Suprapubic skin (tissue), 4 donors: ENCODE results near the gene POLR2I. TPM values are rescaled to one million over a fixed set of nuclear protein-coding genes. Genes with fewer than 3 reads are reported as not detected.
A peak's percentile ranks its signal among the peaks of the same experiment; 100 is the strongest.

Experiments used
- DNase-seq, 2 donors: peaks; one replicate each; pipeline ENCODE4 v3.0.0-alpha.2; 2019; ENCODE audit warnings: low spot score in 2 of 2
- H3K27ac ChIP-seq: fragments of 200-600 bp; sonication (generic); one replicate; pipeline ENCODE4 v1.5.1; 2019
- H3K27me3 ChIP-seq: fragments of 200-600 bp; sonication (generic); one replicate; pipeline ENCODE4 v1.5.1; 2019
- H3K36me3 ChIP-seq: fragments of 200-600 bp; sonication (generic); one replicate; pipeline ENCODE4 v1.5.1; 2019
- H3K4me1 ChIP-seq: fragments of 200-600 bp; sonication (generic); one replicate; pipeline ENCODE4 v1.5.1; 2019
- H3K4me3 ChIP-seq: fragments of 200-600 bp; sonication (generic); one replicate; pipeline ENCODE4 v1.5.1; 2019; ENCODE audit warnings: mild to moderate bottlenecking
- H3K9me3 ChIP-seq: fragments of 200-600 bp; sonication (generic); one replicate; pipeline ENCODE4 v1.5.1; 2019
- CTCF ChIP-seq, 2 donors: fragments of 200-600 bp in 1 of 2; fragments of 450-650 bp in 1 of 2; sonication (generic) in 1 of 2; IDR thresholded peaks; one replicate each; pipeline ENCODE4 v1.5.1; 2016 to 2019; ENCODE audit warnings: antibody characterized with exemption in 2 of 2, mild to moderate bottlenecking in 1 of 2, moderate library complexity in 1 of 2
- EP300 ChIP-seq: sonication (generic); formaldehyde crosslinking; IDR thresholded peaks from one replicate; pipeline ENCODE4 v1.6.1; 2017; ENCODE audit warnings: antibody characterized with exemption
- POLR2A ChIP-seq, 2 donors: fragments of 450-650 bp; IDR thresholded peaks; one replicate each; pipeline ENCODE4 v1.6.1; 2017; ENCODE audit warnings: antibody characterized with exemption in 2 of 2, mild to moderate bottlenecking in 2 of 2, moderate library complexity in 2 of 2
- POLR2AphosphoS5 ChIP-seq, 3 donors: sonication (generic); formaldehyde crosslinking; IDR thresholded peaks; one replicate each; pipeline ENCODE4 v1.6.1; 2017; ENCODE audit warnings: antibody characterized with exemption in 3 of 3
- WGBS: methylation state at CpG from one replicate; pipeline ENCODE4 v1.1.5; 2018; 5-methylcytosine and 5-hydroxymethylcytosine counted together
- total RNA-seq, 4 donors: library from RNA; depleted of rRNA; stranded (reverse); fragments of >200 nt; gene quantifications; one replicate each; pipeline ENCODE4 v1.1.0, GENCODE V29; 2016

The POLR2I gene
- total RNA-seq, 4 donors from 2014 or later = 21.8 to 57.5 (median 31.3) TPM

- TF ChIP-seq EP300 (no peak), POLR2A (IDR thresholded peaks at IDR 0.05) (no peak), CTCF (IDR thresholded peaks at IDR 0.05) (no peak), POLR2AphosphoS5 (IDR thresholded peaks at IDR 0.05) (no peak)
- no peak overlapping the region for H3K4me3 ChIP-seq
- DNase-seq = no peak
- WGBS = 94% methylated on average over 6 of the region's 6 CpGs
- H3K27ac ChIP-seq = no peak overlapping the region
- H3K36me3 ChIP-seq = peaks cover 75% of the 10 kb centered on the region
- H3K27me3 ChIP-seq = no peaks in the 10 kb centered on the region
- H3K9me3 ChIP-seq = no peaks in the 10 kb centered on the region
- peaks cover 11% of the 10 kb centered on the region for H3K4me1 ChIP-seq
These were observed 29.9 kb upstream of the POLR2I start for GRCh38 chr19:36144624-36145023.

GRCh38 chr19:36142496-36142895 is 27.8 kb upstream of the POLR2I start:
- no peak for TF ChIP-seq POLR2AphosphoS5 (IDR thresholded peaks at IDR 0.05)
- TF ChIP-seq CTCF (IDR thresholded peaks at IDR 0.05) = no peak
- H3K27me3 ChIP-seq = no peaks in the 10 kb centered on the region
- WGBS = 94% methylated on average over 9 of the region's 9 CpGs
- no peak for DNase-seq
- no peak overlapping the region for H3K4me3 ChIP-seq
- no peaks in the 10 kb centered on the region for H3K9me3 ChIP-seq
- H3K36me3 ChIP-seq = peaks cover 56% of the 10 kb centered on the region
- no peak overlapping the region for H3K27ac ChIP-seq
- H3K4me1 ChIP-seq = peaks cover 17% of the 10 kb centered on the region

- DNase-seq = no peak
- H3K27ac ChIP-seq = no peak overlapping the region
- H3K36me3 ChIP-seq = peaks cover 51% of the 10 kb centered on the region
- H3K4me3 ChIP-seq = no peak overlapping the region
- TF ChIP-seq POLR2AphosphoS5 (IDR thresholded peaks at IDR 0.05) (no peak), POLR2A (IDR thresholded peaks at IDR 0.05) (no peak), CTCF (IDR thresholded peaks at IDR 0.05) (no peak), EP300 (no peak)
- no peaks in the 10 kb centered on the region for H3K9me3 ChIP-seq
- 88% methylated on average over 12 of the region's 14 CpGs for WGBS
- H3K27me3 ChIP-seq = no peaks in the 10 kb centered on the region
- H3K4me1 ChIP-seq = peaks cover 21% of the 10 kb centered on the region
These were observed 27.4 kb upstream of the POLR2I start for GRCh38 chr19:36142046-36142445.

- peak overlapping the region; percentile 86 for H3K4me3 ChIP-seq
- WGBS = 26% methylated on average over 29 of the region's 42 CpGs
- H3K27me3 ChIP-seq = no peaks in the 10 kb centered on the region
- H3K36me3 ChIP-seq = peaks cover 43% of the 10 kb centered on the region
- peaks cover 29% of the 10 kb centered on the region for H3K4me1 ChIP-seq
- H3K27ac ChIP-seq = peak overlapping the region; percentile 97
- peak; percentile 94 for DNase-seq
- TF ChIP-seq POLR2AphosphoS5 (IDR thresholded peaks at IDR 0.05) (no peak), POLR2A (IDR thresholded peaks at IDR 0.05) (no peak), CTCF (IDR thresholded peaks at IDR 0.05) (no peak), EP300 (no peak)
- no peaks in the 10 kb centered on the region for H3K9me3 ChIP-seq
These were observed 26.6 kb upstream of the POLR2I start for GRCh38 chr19:36141039-36141927.

GRCh38 chr19:36140304-36141038 is 25.8 kb upstream of the POLR2I start:
- peak overlapping the region; percentile 97 for H3K27ac ChIP-seq
- peak overlapping the region; percentile 86 for H3K4me3 ChIP-seq
- TF ChIP-seq POLR2AphosphoS5 (IDR thresholded peaks at IDR 0.05) (no peak), CTCF (IDR thresholded peaks at IDR 0.05) (no peak), POLR2A (IDR thresholded peaks at IDR 0.05) (no peak), EP300 (no peak)
- DNase-seq = peak; percentile 81 to 85
- H3K4me1 ChIP-seq = peaks cover 34% of the 10 kb centered on the region
- 3% methylated on average over 5 of the region's 31 CpGs for WGBS
- H3K27me3 ChIP-seq = no peaks in the 10 kb centered on the region
- H3K9me3 ChIP-seq = no peaks in the 10 kb centered on the region
- H3K36me3 ChIP-seq = peaks cover 35% of the 10 kb centered on the region
